HG02943 (cell line): ENCODE results near the gene STAG3.
"Not testable (repeated sequence)": the region's sequence is repeated elsewhere in the genome, so short reads cannot be mapped to it uniquely, and the experiment has no call there.

Source experiments
- ATAC-seq: cut with Tn5 transposase; IDR thresholded peaks from one replicate; pipeline ENCODE4 v1.9.1; 2021; ENCODE audit warnings: mild to moderate bottlenecking, low read depth, moderate library complexity; ENCODE audit not compliant: unreplicated experiment

STAG3 gene

GRCh38 chr7:100177045-100178001, at the start of gene STAG3, which contains the start of gene GPC2:
STAG3 (plus strand) TSS chr7:100177918; CDS start chr7:100180557, 2,639 bp downstream.
GPC2 (minus strand) TSS chr7:100177381; CDS start chr7:100177199, 182 bp downstream.
- peak; percentile 84 for ATAC-seq

- no peak for ATAC-seq
Measured at GRCh38 chr7:100128637-100128963, 49.1 kb upstream of the STAG3 start.

DNA sequence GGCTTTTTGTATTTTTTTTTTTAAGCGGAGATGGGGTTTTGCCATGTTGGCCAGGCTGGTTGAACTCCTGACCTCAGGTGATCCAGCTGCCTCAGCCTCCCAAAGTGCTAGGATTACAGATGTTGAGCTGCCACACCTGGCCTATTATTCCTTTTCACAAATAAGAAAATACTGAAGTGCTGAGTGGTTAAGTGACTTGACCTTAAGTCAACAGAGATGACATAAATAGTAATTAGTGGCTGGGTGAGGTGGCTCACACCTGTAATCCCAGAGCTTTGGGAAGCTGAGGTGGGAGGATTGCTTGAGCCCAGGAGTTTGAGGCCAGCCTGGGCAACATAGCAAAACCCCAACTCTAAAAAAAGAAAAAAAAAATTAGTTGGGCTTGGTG, 47.5 kb upstream of the STAG3 start:
- not testable (repeated sequence) for ATAC-seq

DNA sequence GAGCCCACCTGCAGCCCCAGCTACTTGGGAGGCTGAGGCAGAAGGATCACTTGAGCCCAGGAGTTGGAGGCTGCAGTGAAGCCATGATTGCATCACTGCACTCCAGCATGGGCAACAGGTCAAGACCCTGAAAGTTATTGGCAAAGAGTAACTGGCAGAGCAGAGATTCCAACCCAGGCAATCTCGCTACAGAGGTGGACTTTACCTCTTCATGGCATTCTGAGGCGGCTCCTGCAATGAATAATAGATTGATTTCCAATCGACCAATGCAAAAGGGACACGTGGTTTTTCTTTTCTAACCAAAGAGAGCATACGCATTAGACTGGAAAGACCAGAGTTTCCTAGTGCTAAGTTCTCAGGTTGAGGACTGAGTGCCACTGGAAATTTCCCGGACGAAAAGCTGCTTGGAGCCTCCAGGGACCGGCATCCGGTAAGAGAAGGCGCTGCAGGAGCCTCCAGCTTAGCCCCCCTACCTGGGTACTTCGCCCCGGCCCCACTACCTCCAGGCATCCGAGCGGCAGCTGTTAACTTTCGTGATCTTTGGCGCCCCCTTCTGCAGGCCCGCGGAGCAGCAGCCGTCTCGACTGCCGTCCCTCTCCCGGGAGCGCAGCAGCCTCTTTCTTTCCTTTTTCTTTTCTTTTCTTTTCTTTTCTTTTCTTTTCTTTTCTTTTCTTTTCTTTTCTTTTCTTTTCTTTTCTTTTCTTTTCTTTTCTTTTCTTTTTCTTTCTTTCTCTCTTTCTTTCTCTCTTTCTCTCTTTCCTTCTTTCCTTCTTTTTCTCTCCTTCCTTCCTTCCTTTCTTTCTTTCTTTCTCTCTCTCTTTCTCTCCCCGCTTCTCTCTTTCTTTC, 46.9 kb upstream of the STAG3 start:
- ATAC-seq: no peak

GRCh38 chr7:100132126-100132525, 45.6 kb upstream of the STAG3 start:
- no peak for ATAC-seq

DNA sequence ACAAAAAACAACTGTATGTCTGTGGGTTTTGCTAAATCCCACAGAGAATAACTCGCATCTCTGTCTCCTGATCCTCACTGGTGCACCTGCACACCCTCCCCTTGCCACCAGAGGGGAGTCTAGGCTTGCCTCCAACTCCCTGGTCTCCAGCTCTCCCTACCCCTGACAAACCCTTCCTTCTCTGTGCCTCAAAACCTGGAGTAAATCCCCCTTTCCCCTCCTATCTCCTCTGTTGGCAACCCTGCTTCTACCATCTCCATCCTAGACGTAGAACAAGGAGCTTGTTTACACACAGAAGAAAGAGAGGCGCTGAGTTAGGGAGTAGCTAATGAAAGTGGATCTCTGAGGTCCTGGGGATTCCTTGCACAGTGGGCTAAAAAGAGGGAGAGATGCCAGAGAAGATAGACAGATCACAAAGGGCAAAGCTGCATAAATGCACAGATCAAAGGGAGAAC, 45.0 kb upstream of the STAG3 start:
- no peak for ATAC-seq

- no peak for ATAC-seq
Measured at GRCh38 chr7:100137851-100138760, 39.6 kb upstream of the STAG3 start.

DNA sequence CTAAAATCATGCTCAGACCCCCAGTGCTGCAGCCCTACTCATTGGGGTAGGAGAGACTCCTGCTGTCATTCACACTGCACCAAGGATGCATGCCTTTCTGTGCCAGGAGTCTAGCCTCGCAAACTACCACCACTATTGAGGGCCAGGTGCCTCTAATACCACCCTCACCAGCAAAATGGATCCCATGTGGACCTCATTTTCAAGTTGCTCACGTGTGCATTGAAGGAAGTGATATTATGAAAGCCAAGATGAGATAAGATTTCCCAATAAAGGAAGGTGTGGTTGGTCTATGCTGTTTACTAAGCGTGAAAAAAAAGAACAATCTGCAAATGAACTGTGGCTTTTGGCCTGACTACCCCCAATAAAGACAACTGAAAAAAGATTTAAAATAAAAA, 36.2 kb upstream of the STAG3 start:
- ATAC-seq: no peak

DNA sequence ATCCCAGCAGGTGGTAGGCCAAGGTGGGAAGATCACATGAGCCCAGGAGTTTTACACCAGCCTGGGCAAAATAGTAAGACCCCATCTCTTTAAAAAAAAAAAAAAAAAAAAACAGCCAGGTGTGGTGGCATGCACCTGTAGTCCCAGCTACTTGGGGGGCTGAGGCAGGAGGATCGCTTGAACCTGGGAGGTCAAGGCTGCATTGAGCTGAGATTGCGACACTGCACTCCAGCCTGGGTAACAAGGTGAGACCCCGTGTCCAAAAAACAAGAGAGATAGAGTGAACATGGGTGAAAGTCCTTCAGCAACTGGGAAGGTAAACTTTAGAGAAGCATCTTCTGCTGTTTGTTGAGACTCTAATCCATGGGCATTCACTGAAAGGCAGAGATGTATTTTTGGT, 35.3 kb upstream of the STAG3 start:
- no peak for ATAC-seq

DNA sequence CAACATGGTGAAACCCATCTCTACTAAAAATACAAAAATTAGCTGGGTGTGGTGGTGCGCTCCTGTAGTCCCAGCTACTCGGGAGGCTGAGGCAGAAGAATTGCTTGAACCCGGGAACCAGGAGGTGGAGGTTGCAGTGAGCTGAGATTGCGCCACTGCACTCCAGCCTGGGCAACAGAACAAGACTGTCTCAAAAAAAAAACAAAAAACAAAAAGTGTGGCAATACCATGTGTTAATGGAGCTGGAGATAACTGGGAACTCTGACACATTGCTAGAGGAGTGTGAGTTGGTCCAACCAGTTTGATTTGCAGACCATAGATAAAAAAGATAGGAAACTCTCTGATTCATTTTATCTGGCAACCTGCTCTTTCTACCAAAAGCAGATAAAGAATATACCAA, 31.4 kb upstream of the STAG3 start:
- not testable (repeated sequence) for ATAC-seq

- ATAC-seq: no peak
Measured at GRCh38 chr7:100147278-100147677, 30.4 kb upstream of the STAG3 start.

DNA sequence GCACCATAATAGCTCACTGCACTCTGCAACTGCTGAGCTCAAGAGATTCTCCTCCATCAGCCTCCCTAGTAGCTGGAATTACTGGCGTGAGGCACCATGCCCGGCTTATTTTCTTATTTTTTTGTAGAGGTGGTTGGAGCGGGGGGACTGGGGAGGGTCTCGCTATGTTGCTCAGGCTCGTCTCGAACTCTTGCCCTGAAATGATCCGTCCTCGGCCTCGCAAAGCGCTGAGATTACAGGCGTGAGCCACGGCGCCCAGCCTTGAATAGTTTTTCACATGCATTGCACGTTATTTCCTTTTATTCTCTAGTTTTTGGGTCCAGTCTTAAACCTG, 29.5 kb upstream of the STAG3 start:
- ATAC-seq: no peak

DNA sequence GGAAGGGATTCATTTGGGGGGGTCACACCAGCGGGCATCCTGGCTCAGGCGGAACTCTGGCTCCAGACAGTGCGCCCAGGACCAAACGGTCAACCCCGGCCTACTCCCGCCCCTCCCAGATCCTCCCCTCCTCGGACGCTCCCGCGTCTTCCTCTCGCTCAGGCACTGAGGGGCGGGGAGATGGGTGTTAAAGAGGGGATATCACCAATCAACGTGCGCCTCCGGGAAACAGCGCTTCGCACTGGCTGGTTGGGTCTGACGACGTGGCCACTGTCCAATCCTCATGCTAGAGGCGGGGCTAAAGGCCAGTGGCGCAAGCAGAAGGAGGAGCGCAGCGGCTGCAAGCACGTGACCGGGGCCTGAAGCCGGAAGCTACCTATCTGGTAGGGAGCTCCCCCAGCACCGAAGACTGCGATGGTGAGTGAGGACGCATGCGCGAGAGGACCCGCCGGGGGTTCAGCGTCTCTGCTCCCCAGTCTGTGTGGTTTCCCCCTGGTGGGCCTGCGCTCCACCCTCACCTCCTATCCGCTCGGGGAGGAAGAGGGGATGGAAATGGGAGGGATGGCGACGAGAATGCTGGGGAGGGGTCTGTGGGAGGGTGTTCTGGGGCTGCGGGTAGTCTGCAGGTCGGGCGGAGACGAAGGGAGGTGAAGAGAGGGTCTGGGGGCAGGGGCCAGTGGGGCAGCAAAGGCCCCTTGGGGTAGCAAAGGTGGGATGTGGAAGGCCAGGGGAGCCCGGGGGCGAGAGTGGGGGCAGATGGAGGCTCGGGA, 29.0 kb upstream of the STAG3 start, which contains the start of gene LAMTOR4:
TSS of gene LAMTOR4 (plus strand) at position 360 of the 770 bp plus-strand sequence. CDS start at position 415, 55 bp downstream.
- ATAC-seq: peak; percentile 98

- no peak for ATAC-seq
Measured at GRCh38 chr7:100152404-100152803, 25.3 kb upstream of the STAG3 start.

- ATAC-seq: no peak
Measured at GRCh38 chr7:100152937-100153666, 24.6 kb upstream of the STAG3 start.

DNA sequence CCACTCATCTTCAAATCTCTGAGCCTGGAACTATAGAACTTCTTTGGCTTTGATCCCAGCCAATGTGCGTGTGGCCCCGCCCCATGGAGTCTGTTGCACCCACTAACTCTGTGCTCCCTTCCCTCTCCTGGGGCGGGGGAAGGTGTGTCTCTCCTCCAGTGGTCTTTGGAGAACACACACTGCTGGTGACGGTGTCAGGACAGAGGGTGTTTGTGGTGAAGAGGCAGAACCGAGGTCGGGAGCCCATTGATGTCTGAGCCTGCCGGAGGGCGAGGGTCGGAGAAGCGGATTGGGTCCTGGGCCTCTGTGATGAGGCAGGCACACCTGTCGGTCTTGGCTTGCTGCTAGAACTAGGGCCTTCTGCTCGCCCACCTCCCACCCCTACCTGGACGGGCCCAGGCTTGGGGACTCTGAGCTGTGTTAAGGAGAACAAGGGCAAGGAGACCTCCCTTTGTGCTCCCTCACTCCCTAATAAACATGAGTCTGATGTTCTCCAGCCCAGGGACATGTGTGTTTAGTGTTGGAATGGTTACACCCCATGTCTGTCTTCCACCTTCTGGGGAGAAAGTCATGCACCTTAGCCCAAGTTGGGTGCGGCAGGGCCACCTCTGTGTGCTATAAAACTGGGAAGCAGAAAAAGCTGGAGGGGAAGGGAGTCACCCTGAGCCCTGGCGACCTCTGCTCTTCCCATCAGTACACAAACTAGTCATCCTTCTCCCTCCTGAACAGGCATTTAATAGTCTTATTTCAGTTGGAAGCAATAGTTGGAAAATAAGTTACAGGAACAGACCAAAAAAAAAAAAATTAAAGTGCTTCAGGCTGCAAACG, 23.8 kb upstream of the STAG3 start:
- no peak for ATAC-seq

- ATAC-seq: no peak
Measured at GRCh38 chr7:100154651-100155491, 22.8 kb upstream of the STAG3 start.
